Testis (tissue), 3 donors: Measurements from ENCODE around the gene TAF8. TPM values are rescaled to one million over a fixed set of nuclear protein-coding genes. Genes with fewer than 3 reads are reported as not detected.

Experiments used
- DNase-seq: peaks from one replicate; pipeline ENCODE4 v3.0.0-alpha.2; 2019
- H3K27ac ChIP-seq, 2 donors: fragments of 200-600 bp; sonication (generic); one replicate each; pipeline ENCODE4 v1.5.1; 2019
- H3K27me3 ChIP-seq: fragments of 200-600 bp; sonication (generic); one replicate; pipeline ENCODE4 v1.5.1; 2019
- H3K36me3 ChIP-seq: fragments of 200-600 bp; sonication (generic); one replicate; pipeline ENCODE4 v1.5.1; 2017; ENCODE audit warnings: low read depth; ENCODE audit errors: missing control alignments
- H3K4me1 ChIP-seq: fragments of 200-600 bp; sonication (generic); one replicate; pipeline ENCODE4 v1.5.1; 2019
- H3K4me3 ChIP-seq, 2 donors: fragments of 200-600 bp; sonication (generic); one replicate each; pipeline ENCODE4 v1.5.1; 2017 to 2019
- H3K9me3 ChIP-seq: fragments of 200-600 bp; sonication (generic); one replicate; pipeline ENCODE4 v1.5.1; 2017
- CTCF ChIP-seq, 3 experiments: fragments of 450-650 bp in 2 of 3; fragments of 200-600 bp in 1 of 3; sonication (generic) in 1 of 3; IDR thresholded peaks; one replicate each; pipeline ENCODE4 v1.5.1; 2016 to 2019; ENCODE audit warnings: antibody characterized with exemption in 3 of 3, mild to moderate bottlenecking in 2 of 3, moderate library complexity in 1 of 3
- POLR2A ChIP-seq: fragments of 450-650 bp; IDR thresholded peaks from one replicate; pipeline ENCODE4 v1.6.1; 2017; ENCODE audit warnings: antibody characterized with exemption, mild to moderate bottlenecking, moderate library complexity
- WGBS, 2 donors: methylation state at CpG; one replicate each; pipeline ENCODE4 v1.1.5; 2018; 5-methylcytosine and 5-hydroxymethylcytosine counted together
- intact Hi-C: fragments of 100-400 bp; cut with DNase I; formaldehyde crosslinking; loops from one replicate; pipeline ENCODE4 v1.15.1; 2023; ENCODE audit warnings: low total_unique reads
- polyA plus RNA-seq: library from polyadenylated mRNA; stranded (reverse); fragments of 350-450 nt; fragmentation: Illumina TruSeq; extraction: RNeasy Lipid Tissue Mini Kit (QIAGEN cat#74804); gene quantifications from one replicate; pipeline ENCODE4 v1.2.3, GENCODE V29; 2014; ENCODE audit warnings: low read depth, low replicate concordance; ENCODE audit not compliant: insufficient read depth
- total RNA-seq, 2 donors: library from RNA; depleted of rRNA; stranded (reverse); fragments of >200 nt; gene quantifications; one replicate each; pipeline ENCODE4 v1.2.3, GENCODE V29; 2016

TAF8 gene
- total and polyA plus RNA-seq, 3 donors from 2014 or later: 20.8 to 51.3 (median 29.7) TPM

- intact Hi-C loops: loop anchor here (5.0 kb wide), 1 partner anchor 105 kb away; no protein-coding TSS in a partner anchor
- H3K36me3 ChIP-seq: no peaks in the 10 kb centered on the region
- no peak for TF ChIP-seq CTCF (IDR thresholded peaks at IDR 0.05)
- no peak for TF ChIP-seq POLR2A
- H3K27me3 ChIP-seq: no peaks in the 10 kb centered on the region
- peaks cover 57% of the 10 kb centered on the region for H3K4me1 ChIP-seq
- DNase-seq: no peak
- H3K9me3 ChIP-seq: no peaks in the 10 kb centered on the region
- WGBS, 2 donors: 70 to 72% methylated on average over 14 of the region's 14 CpGs
- peak overlapping the region; percentile 39 to 69 for H3K27ac ChIP-seq
- H3K4me3 ChIP-seq: no peak overlapping the region
Observed at GRCh38 chr6:42042108-42042507, 8.2 kb upstream of the TAF8 start.

GRCh38 chr6:42043787-42044475 is 6.4 kb upstream of the TAF8 start:
- H3K4me1 ChIP-seq: peaks cover 60% of the 10 kb centered on the region
- H3K4me3 ChIP-seq: no peak overlapping the region

GRCh38 chr6:42045538-42046460 is 4.5 kb upstream of the TAF8 start:
- WGBS, 2 donors: 19 to 39% methylated on average over 14 of the region's 14 CpGs
- no peaks in the 10 kb centered on the region for H3K9me3 ChIP-seq

More at GRCh38 chr6:42043787-42044475, 6.4 kb upstream of the TAF8 start:
- Histone ChIP-seq H3K27ac (peak overlapping the region; percentile 68 to 95), H3K9me3 (no peaks in the 10 kb centered on the region), H3K36me3 (no peaks in the 10 kb centered on the region), H3K27me3 (no peaks in the 10 kb centered on the region)
- intact Hi-C loops: loop anchor here (5.0 kb wide), 1 partner anchor 107 kb away; no protein-coding TSS in a partner anchor
- TF ChIP-seq POLR2A (no peak), CTCF (IDR thresholded peaks at IDR 0.05) (peak; percentile 95 to 97 (median 97))
- 20 to 28% methylated on average over 8 to 20 of the region's 21 CpGs for WGBS, 2 donors
- peak; percentile 88 for DNase-seq

More at GRCh38 chr6:42045538-42046460, 4.5 kb upstream of the TAF8 start:
- peak overlapping the region; percentile 68 to 95 for H3K27ac ChIP-seq
- peaks cover 58% of the 10 kb centered on the region for H3K4me1 ChIP-seq
- no peak overlapping the region for H3K4me3 ChIP-seq
- H3K27me3 ChIP-seq: no peaks in the 10 kb centered on the region
- intact Hi-C loops: loop anchor here (5.0 kb wide), 1 partner anchor 258 kb away; the partner anchor contains the start of gene TOMM6
- no peaks in the 10 kb centered on the region for H3K36me3 ChIP-seq
- DNase-seq: peak; percentile 89
- TF ChIP-seq CTCF (IDR thresholded peaks at IDR 0.05) (no peak), POLR2A (no peak)
